ENCODE results near the gene CNOT4. TPM values are rescaled to one million over a fixed set of nuclear protein-coding genes. Genes with fewer than 3 reads are reported as not detected.
"Not testable (repeated sequence)": the region's sequence is repeated elsewhere in the genome, so short reads cannot be mapped to it uniquely, and the experiment has no call there.

Gene CNOT4
- total RNA-seq, 1 experiment from 2014 or later: 11.3 TPM

GRCh38 chr7:135326636-135327280 lies 183.1 kb downstream of the CNOT4 start:
- no peak for DNase-seq (ENCODE audit: low spot score)

DNA sequence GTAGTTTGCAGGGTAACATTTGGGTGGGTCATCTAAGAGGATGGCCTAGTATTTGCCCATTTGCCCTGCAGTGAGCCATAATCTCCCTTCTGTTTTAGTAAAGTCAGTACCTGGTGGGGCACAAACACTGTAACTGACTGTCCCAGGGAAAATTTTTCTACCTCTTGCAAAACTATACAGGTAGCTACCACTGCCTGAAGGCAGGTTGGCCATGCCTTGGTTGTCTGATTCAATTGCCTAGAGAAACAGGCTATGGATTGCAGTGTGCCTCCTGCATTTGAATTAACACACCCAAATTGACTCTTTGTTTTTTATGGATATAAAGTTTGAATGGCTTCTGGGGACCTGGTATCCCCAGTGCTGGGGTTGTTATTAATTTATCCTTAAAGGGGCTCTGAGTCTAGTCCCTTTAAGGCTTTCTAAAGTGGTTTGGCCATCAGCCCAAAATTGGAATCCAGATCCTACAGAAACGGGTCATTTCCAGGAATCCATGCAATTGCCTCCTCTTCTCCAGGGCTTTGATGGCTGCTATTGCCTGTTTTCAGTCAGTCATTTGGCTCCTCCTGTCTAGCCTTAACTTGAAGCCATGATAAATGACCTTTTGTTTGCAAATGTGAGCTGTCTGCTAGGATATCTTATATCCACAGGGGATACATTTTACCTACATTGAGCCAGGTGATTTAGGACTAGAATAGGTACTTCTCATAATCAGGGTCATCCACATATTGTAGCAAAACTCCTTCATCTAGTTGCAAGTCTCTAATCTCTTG lies 187.1 kb downstream of the CNOT4 start:
- DNase-seq (ENCODE audit: low spot score): no peak

GRCh38 chr7:135321556-135321955 lies 188.3 kb downstream of the CNOT4 start:
- no peak for DNase-seq (ENCODE audit: low spot score)

- not testable (repeated sequence) for DNase-seq (ENCODE audit: low spot score)
Measured at GRCh38 chr7:135320953-135321352, 188.9 kb downstream of the CNOT4 start.

- DNase-seq (ENCODE audit: low spot score): peak; percentile 33
Measured at GRCh38 chr7:135320268-135320667, 189.6 kb downstream of the CNOT4 start.

- DNase-seq (ENCODE audit: low spot score): no peak
Measured at GRCh38 chr7:135317676-135318325, 192.1 kb downstream of the CNOT4 start.

GRCh38 chr7:135316648-135317313 lies 193.1 kb downstream of the CNOT4 start:
- DNase-seq (ENCODE audit: low spot score): no peak

DNA sequence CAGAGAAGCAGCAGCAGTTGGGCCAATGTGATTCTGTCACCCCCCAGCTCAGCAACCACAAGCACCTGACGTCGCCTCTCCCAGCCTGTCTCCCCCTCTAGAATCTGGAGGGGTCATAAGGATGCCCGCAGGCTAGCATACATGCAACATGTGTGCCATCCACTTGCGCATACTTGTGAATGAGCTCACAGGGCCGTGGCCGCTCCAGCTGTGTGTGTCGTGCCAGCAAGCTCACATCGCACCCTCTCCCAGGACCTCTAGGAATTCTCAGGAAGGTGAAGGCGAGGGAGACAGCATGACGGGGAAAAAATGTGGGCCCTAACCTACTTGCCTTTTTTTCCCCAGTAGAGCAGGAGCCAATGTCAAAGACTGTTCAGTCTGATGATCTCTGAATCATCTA lies 195.9 kb downstream of the CNOT4 start:
- no peak for DNase-seq (ENCODE audit: low spot score)

Other genes starting within 250 kb of the CNOT4 start
- gene NUP205, start 47.8 kb upstream of the CNOT4 start, total RNA-seq (2014; rRNA removed; shearing (Covaris generic)): 78.7 and 85.5 TPM in 2 replicates
- gene STMP1, start 152.4 kb upstream of the CNOT4 start, total RNA-seq (2014; rRNA removed; shearing (Covaris generic)): 2.9 and 3.3 TPM in 2 replicates
- gene SLC13A4, start 218.1 kb upstream of the CNOT4 start, total RNA-seq (2014; rRNA removed; shearing (Covaris generic)): not detected in 2 replicates
- not detected in 2 replicates for gene FAM180A, start 238.7 kb upstream of the CNOT4 start, total RNA-seq (2014; rRNA removed; shearing (Covaris generic))

Data from HT-29 (cell line).